Fibroblast of mammary gland (primary cell): ENCODE measurements around the gene NEU4.
"Not testable (repeated sequence)": the region's sequence is repeated elsewhere in the genome, so short reads cannot be mapped to it uniquely, and the experiment has no call there.

ENCODE experiments used
- DNase-seq: peaks from one replicate; pipeline ENCODE4 v3.0.0-alpha.2; 2010; ENCODE audit warnings: low read depth
- H3K4me3 ChIP-seq: 2 replicates; pipeline ENCODE4 v1.5.1; 2011; ENCODE audit warnings: low read depth, mild to moderate bottlenecking, low read length, moderate library complexity; ENCODE audit not compliant: control insufficient read depth
- TF ChIP-seq, protein P1 (sequence below): conservative IDR thresholded peaks from 2 replicates; pipeline ENCODE4 v1.5.1; 2011; ENCODE audit warnings: low read depth, low read length, inconsistent platforms; ENCODE audit not compliant: control insufficient read depth, insufficient read depth

NEU4 gene, protein sequence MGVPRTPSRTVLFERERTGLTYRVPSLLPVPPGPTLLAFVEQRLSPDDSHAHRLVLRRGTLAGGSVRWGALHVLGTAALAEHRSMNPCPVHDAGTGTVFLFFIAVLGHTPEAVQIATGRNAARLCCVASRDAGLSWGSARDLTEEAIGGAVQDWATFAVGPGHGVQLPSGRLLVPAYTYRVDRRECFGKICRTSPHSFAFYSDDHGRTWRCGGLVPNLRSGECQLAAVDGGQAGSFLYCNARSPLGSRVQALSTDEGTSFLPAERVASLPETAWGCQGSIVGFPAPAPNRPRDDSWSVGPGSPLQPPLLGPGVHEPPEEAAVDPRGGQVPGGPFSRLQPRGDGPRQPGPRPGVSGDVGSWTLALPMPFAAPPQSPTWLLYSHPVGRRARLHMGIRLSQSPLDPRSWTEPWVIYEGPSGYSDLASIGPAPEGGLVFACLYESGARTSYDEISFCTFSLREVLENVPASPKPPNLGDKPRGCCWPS

GRCh38 chr2:241808721-241809382 lies at the start of gene NEU4:
Gene NEU4 (plus strand): TSS chr2:241809193. CDS start chr2:241814485, 5,292 bp downstream.
- DNase-seq, result no peak
- H3K4me3 ChIP-seq, result no peak within 1 kb of the TSS
- TF ChIP-seq, protein P1, sequence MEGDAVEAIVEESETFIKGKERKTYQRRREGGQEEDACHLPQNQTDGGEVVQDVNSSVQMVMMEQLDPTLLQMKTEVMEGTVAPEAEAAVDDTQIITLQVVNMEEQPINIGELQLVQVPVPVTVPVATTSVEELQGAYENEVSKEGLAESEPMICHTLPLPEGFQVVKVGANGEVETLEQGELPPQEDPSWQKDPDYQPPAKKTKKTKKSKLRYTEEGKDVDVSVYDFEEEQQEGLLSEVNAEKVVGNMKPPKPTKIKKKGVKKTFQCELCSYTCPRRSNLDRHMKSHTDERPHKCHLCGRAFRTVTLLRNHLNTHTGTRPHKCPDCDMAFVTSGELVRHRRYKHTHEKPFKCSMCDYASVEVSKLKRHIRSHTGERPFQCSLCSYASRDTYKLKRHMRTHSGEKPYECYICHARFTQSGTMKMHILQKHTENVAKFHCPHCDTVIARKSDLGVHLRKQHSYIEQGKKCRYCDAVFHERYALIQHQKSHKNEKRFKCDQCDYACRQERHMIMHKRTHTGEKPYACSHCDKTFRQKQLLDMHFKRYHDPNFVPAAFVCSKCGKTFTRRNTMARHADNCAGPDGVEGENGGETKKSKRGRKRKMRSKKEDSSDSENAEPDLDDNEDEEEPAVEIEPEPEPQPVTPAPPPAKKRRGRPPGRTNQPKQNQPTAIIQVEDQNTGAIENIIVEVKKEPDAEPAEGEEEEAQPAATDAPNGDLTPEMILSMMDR, result no peak

- not testable (repeated sequence) for DNase-seq
Observed at GRCh38 chr2:241759893-241760292, 49.1 kb upstream of the NEU4 start.

GRCh38 chr2:241760301-241760771 lies 48.7 kb upstream of the NEU4 start:
- no peak for DNase-seq
- TF ChIP-seq, protein P1, result no peak
- H3K4me3 ChIP-seq, result no peak overlapping the region

More at GRCh38 chr2:241759893-241760292, 49.1 kb upstream of the NEU4 start:
- not testable (repeated sequence) for H3K4me3 ChIP-seq

DNA sequence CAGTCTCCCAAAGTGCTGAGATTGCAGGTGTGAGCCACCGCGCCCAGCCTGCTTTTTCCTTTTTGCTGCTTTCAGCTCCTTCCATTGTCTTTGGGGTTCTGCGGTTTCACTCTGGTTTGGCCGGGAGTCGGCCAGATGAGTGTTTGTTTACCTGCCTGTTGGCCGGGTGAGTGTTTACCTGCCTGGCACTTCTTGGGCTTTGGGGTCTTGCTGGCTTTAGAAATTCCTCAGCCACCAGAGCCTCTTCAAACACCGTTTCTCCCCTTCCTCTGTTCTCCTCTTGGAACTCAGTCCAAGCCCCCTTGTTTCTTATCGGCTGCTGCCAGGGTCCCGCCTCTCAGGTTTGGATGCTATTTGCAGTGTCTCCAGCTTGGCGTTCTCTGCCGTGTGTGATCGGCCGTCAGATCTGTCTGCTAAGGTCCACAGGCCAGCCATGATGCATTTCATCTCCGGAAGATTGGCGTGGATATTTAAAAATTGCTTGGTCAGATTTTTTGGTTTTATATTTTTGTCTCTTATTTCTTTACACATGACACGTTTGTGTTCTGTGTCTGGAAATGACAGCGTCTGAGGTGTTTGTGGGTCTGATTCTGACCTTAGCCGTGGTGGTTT lies 46.6 kb upstream of the NEU4 start:
- no peak overlapping the region for H3K4me3 ChIP-seq
- DNase-seq, result no peak
- TF ChIP-seq, protein P1, result no peak

DNA sequence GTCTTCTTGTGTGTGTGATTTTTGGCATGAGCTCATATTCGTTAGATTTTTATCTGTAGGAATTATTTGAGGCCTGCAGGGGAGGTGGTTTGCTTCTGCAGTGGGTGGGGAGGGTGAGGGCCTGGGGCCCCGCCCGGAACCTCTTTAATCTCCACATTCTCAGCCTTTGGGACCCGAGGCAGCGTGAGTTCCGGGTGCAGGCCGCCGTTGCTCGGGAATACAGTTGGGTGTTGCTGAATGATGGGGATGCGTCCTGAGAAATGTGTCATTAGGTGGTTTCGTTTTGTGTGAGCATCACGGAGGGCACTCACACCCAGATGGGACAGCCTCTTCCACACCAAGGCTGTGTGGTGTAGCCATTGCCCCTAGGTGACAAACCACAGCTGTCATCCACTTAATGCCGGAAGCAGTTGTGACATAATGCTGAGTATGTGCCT lies 46.0 kb upstream of the NEU4 start:
- no peak for DNase-seq
- no peak overlapping the region for H3K4me3 ChIP-seq
- TF ChIP-seq, protein P1, result no peak

DNA sequence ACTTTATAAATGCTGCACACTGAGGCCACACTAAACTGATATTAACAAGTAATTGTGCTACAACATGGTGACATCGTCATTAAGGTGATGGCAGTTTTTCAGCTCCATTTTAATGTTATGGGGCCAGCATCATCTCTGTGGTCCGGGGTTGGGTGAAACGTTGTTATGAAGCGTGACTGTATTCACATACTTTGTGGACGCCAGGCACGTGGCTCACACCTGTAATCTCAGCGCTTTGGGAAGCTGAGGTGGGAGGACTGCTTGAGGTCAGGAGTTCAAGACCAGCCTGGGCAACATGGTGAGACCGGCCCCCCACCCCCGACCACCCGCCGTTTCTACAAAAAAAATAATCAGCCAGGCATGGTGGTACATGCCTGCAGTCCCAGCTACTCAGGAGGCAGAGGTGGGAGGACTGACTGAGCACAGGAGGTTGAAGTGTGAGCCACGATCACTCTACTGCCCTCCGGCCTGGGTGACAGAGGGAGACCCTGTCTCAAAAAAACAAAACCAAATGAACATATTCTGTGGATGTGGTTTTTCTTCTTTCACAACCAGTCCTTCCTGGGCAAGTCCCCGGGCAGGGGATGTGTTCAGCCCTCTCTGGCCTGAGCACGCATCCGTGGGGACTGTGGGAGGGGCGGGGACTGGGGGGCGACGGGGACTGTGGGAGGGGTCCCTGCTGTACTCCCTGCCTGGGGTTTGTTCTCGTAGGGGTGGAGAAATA lies 45.3 kb upstream of the NEU4 start:
- TF ChIP-seq, protein P1, result no peak

More for the DNA sequence above, 45.3 kb upstream of the NEU4 start:
- DNase-seq, result no peak
- no peak overlapping the region for H3K4me3 ChIP-seq
